Stimulated activated CD4-positive, alpha-beta T cell treated with anti-CD3 and anti-CD28 coated beads, TNF-alpha, amount 100 ng/mL, for 1 hour (primary cell): ENCODE data around the gene VAPB.

Source experiments
- DNase-seq, 3 donors: peaks; one replicate each; pipeline ENCODE4 v3.0.0-alpha.2; 2020; ENCODE audit warnings: low read depth in 3 of 3, low spot score in 1 of 3

The VAPB gene

GRCh38 chr20:58458342-58459057 is 69.5 kb downstream of the VAPB start:
- no peak for DNase-seq

- DNase-seq = no peak
Measured at GRCh38 chr20:58459058-58459750, 70.2 kb downstream of the VAPB start.

- DNase-seq = no peak
Measured at GRCh38 chr20:58461104-58461503, 72.1 kb downstream of the VAPB start.

GRCh38 chr20:58461899-58462298 is 72.9 kb downstream of the VAPB start:
- no peak for DNase-seq

GRCh38 chr20:58463256-58463655 is 74.2 kb downstream of the VAPB start:
- no peak for DNase-seq

GRCh38 chr20:58464838-58465237 is 75.8 kb downstream of the VAPB start:
- DNase-seq = no peak

- DNase-seq = no peak
Measured at GRCh38 chr20:58466095-58466708, 77.2 kb downstream of the VAPB start.

GRCh38 chr20:58466729-58467571 is 77.9 kb downstream of the VAPB start:
- no peak for DNase-seq

- DNase-seq = no peak
Measured at GRCh38 chr20:58467572-58468527, 78.8 kb downstream of the VAPB start.

GRCh38 chr20:58469616-58470015 is 80.6 kb downstream of the VAPB start:
- DNase-seq = no peak

- DNase-seq = no peak
Measured at GRCh38 chr20:58470336-58471192, 81.5 kb downstream of the VAPB start.

GRCh38 chr20:58471193-58472164 is 82.5 kb downstream of the VAPB start:
- no peak for DNase-seq

GRCh38 chr20:58472273-58473018 is 83.4 kb downstream of the VAPB start:
- no peak for DNase-seq

GRCh38 chr20:58473453-58474425 is 84.7 kb downstream of the VAPB start:
- no peak for DNase-seq

- no peak for DNase-seq
Measured at GRCh38 chr20:58475466-58475865, 86.4 kb downstream of the VAPB start.

- no peak for DNase-seq
Measured at GRCh38 chr20:58478141-58478805, 89.2 kb downstream of the VAPB start.
